ENCODE data around the gene TATDN3.
"Not testable (repeated sequence)": the region's sequence is repeated elsewhere in the genome, so short reads cannot be mapped to it uniquely, and the experiment has no call there.

TATDN3 gene

DNA sequence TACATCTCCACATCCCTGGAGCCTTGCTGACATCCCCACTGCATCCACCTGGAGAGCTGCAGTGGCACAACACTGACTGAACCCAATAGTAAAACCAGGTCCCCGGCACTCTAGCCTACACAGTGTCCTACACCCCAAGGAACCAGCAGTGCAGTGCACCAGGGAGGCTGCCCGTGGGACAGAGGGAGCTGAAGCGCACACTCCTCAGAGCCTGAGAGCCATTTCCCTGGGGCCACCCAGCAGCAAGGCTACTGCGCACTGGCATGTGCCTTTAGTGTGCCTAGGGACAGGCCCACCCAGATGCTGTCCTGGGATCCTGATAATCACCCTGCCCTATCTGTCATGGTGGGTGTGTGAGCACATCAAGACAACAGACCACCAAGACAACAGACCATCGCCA lies 32.0 kb upstream of the TATDN3 start:
- no peaks in the 10 kb centered on the region for H3K4me1 ChIP-seq (ENCODE audit: control insufficient read depth, insufficient read depth, low read length)
- H3K36me3 ChIP-seq (ENCODE audit: control insufficient read depth, insufficient read depth, low read length, severe bottlenecking): no peaks in the 10 kb centered on the region
- no peaks in the 10 kb centered on the region for H3K9me3 ChIP-seq (ENCODE audit: control insufficient read depth, low read length)
- DNase-seq (ENCODE audit: low read depth): no peak
- H3K9ac ChIP-seq (ENCODE audit: low read length): no peak overlapping the region
- no peak overlapping the region for H3K4me3 ChIP-seq (ENCODE audit: low read length)
- no peaks in the 10 kb centered on the region for H3K27me3 ChIP-seq (replicated peaks; ENCODE audit: control insufficient read depth, insufficient read depth, low read length)

DNA sequence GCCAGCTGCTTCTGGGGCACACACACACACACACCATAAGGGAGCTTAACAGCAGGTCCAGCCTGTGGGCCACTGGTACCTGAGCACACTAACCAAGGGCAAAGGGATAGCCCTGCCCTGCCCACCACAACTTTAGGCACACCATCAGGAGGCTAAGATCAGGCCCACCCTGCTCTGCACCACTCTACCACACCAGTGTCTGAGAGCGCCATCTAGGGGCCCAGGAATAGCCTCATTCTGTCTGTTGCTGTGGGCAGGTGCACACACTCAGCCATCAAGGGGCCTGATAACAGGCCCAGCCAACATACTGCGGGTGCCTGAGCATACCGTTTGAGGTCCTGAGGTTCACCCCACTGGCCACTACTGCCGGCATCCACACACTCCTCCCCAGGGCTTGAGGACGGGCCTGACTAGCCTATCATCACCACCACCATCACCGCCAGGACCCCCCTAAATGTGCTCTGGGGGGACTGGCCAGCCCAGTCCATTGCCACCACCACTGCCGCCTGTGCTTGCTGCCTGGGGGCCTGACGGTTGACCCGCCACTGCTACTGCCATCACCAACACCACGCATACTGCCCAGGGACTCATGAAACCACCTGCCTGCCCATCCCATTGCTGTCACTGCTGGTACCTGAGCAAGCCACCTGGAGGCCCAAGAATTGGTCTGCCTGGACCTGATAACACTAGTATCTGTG lies 31.4 kb upstream of the TATDN3 start:
- no peak for DNase-seq (ENCODE audit: low read depth)
- no peak overlapping the region for H3K4me3 ChIP-seq (ENCODE audit: low read length)
- no peaks in the 10 kb centered on the region for H3K9me3 ChIP-seq (ENCODE audit: control insufficient read depth, low read length)
- H3K4me1 ChIP-seq (ENCODE audit: control insufficient read depth, insufficient read depth, low read length): no peaks in the 10 kb centered on the region
- no peak overlapping the region for H3K9ac ChIP-seq (ENCODE audit: low read length)
- no peaks in the 10 kb centered on the region for H3K27me3 ChIP-seq (replicated peaks; ENCODE audit: control insufficient read depth, insufficient read depth, low read length)
- no peaks in the 10 kb centered on the region for H3K36me3 ChIP-seq (ENCODE audit: control insufficient read depth, insufficient read depth, low read length, severe bottlenecking)

DNA sequence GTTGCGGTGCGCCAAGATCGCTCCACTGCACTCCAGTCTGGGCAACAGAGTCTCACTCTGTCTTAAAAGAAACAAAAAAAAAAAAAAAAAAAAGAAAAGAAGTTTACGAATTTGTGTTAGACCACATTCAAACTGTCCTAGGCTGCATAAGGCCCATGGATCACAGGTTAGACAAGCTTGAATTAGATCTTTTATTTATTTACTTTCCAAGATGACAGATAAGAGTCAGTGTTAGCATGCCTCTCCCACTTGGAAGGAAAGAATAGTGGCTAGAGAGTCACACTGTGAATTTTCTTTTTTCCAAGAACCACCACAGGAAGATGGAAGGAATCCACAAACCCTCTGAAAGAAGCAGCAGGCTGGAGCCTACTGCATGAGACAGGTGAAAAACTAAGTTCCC lies 29.5 kb upstream of the TATDN3 start:
- Histone ChIP-seq H3K9me3 (ENCODE audit: control insufficient read depth, low read length) (no peaks in the 10 kb centered on the region), H3K4me3 (ENCODE audit: low read length) (no peak overlapping the region), H3K36me3 (ENCODE audit: control insufficient read depth, insufficient read depth, low read length, severe bottlenecking) (no peaks in the 10 kb centered on the region), H3K27me3 (replicated peaks; ENCODE audit: control insufficient read depth, insufficient read depth, low read length) (no peaks in the 10 kb centered on the region), H3K4me1 (ENCODE audit: control insufficient read depth, insufficient read depth, low read length) (no peaks in the 10 kb centered on the region), H3K9ac (ENCODE audit: low read length) (no peak overlapping the region)
- DNase-seq (ENCODE audit: low read depth): no peak

DNA sequence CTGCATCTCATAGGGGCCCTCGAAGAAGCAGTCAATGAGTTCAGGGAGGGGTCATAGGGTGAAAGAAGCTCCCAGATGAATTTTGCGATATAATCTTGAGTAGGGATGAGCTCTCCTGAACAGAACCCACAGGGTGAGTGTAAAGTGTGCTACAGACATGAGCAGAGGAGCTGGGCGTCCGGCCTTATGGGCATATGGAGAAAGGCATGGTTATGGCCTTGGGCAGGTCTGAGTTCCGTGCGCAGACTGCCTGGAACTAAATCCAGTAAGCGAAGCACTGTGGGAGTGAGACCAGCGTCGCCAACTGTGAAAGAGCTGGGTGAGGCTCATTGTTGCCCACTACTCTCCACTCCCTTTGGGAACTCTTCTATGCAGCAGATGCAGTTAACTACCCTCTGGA lies 28.9 kb upstream of the TATDN3 start:
- Histone ChIP-seq H3K36me3 (ENCODE audit: control insufficient read depth, insufficient read depth, low read length, severe bottlenecking) (no peaks in the 10 kb centered on the region), H3K4me3 (ENCODE audit: low read length) (no peak overlapping the region), H3K27me3 (replicated peaks; ENCODE audit: control insufficient read depth, insufficient read depth, low read length) (no peaks in the 10 kb centered on the region), H3K9me3 (ENCODE audit: control insufficient read depth, low read length) (no peaks in the 10 kb centered on the region), H3K4me1 (ENCODE audit: control insufficient read depth, insufficient read depth, low read length) (no peaks in the 10 kb centered on the region), H3K9ac (ENCODE audit: low read length) (no peak overlapping the region)
- no peak for DNase-seq (ENCODE audit: low read depth)

DNA sequence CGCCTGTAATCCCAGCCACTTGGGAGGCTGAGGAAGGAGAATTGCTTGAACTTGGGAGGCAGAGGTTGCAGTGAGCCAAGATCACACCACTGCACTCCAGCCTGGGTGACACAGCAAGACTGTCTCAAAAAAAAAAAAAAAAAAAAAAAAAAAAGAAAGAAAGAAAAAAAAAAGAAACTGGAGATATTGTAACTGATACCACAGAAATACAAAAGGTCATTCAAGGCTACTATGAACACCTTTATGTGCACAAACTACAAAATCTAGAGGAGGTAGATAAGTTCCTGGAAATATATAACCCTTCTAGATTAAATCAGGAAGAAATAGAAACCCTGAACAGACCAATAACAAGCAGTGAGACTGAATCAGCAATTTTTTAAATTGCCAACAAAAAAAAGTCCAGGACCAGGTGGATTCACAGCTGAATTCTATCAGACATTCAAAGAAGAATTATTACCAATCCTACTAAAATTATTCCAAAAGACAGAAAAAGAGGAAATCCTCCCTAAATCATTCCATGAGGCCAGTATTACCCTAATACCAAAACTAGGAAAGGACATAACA lies 26.9 kb upstream of the TATDN3 start:
- peaks cover 15% of the 10 kb centered on the region for H3K9me3 ChIP-seq (ENCODE audit: control insufficient read depth, low read length)
- H3K36me3 ChIP-seq (ENCODE audit: control insufficient read depth, insufficient read depth, low read length, severe bottlenecking); H3K9ac ChIP-seq (ENCODE audit: low read length); DNase-seq (ENCODE audit: low read depth); H3K27me3 ChIP-seq (replicated peaks; ENCODE audit: control insufficient read depth, insufficient read depth, low read length); H3K4me1 ChIP-seq (ENCODE audit: control insufficient read depth, insufficient read depth, low read length); H3K4me3 ChIP-seq (ENCODE audit: low read length): not testable (repeated sequence)

DNA sequence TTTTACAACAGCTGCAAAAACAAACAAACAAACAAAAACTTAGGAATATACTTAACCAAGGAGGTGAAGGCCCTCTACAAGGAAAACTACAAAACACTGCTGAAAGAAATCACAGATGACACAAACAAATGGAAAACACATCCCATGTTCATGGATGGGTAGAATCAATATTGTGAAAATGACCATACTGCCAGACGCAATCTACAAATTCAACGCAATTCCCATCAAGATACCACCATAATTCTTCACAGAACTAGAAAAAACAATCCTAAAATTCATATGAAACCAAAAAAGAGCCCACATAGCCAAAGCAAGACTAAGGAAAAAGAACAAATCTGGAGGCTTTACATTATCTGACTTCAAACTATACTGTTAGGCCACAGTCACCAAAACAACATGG lies 24.9 kb upstream of the TATDN3 start:
- not testable (repeated sequence) for H3K27me3 ChIP-seq (replicated peaks; ENCODE audit: control insufficient read depth, insufficient read depth, low read length); DNase-seq (ENCODE audit: low read depth); H3K4me3 ChIP-seq (ENCODE audit: low read length); H3K36me3 ChIP-seq (ENCODE audit: control insufficient read depth, insufficient read depth, low read length, severe bottlenecking); H3K9ac ChIP-seq (ENCODE audit: low read length); H3K4me1 ChIP-seq (ENCODE audit: control insufficient read depth, insufficient read depth, low read length)
- H3K9me3 ChIP-seq (ENCODE audit: control insufficient read depth, low read length): peaks cover 26% of the 10 kb centered on the region

DNA sequence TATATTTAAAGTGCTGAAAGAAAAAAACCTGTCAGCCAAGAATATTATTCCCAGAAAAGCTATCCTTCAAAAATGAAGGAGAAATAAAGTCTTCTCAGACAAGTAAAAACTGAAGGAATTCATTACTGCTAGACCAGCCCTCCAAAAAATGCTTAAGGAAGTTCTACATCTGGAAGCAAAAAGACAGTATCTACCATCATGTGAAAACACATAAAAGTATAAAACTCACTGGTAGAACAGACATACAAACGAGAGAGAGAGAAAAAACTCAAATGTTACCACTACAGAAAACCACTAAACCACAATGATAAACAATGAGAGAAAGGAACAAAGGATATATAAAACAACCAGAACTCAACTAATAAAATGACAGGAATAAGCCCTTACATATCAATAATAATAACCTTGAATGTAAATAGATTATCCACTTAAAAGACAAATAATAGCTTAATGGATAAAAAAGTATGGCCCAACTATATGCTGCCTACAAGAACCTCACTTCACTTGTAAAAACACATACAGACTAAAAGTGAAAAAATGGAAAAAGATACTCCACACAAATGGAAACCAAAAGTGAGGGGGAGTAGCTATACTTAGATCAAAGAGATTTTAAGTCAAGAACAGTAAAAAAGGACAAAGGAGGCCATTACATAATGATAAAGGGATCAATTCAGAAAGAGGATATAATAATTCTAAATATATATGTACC lies 22.1 kb upstream of the TATDN3 start:
- Histone ChIP-seq H3K9me3 (ENCODE audit: control insufficient read depth, low read length) (peaks cover 26% of the 10 kb centered on the region), H3K4me3 (ENCODE audit: low read length) (no peak overlapping the region), H3K36me3 (ENCODE audit: control insufficient read depth, insufficient read depth, low read length, severe bottlenecking) (peaks cover 2% of the 10 kb centered on the region)

DNA sequence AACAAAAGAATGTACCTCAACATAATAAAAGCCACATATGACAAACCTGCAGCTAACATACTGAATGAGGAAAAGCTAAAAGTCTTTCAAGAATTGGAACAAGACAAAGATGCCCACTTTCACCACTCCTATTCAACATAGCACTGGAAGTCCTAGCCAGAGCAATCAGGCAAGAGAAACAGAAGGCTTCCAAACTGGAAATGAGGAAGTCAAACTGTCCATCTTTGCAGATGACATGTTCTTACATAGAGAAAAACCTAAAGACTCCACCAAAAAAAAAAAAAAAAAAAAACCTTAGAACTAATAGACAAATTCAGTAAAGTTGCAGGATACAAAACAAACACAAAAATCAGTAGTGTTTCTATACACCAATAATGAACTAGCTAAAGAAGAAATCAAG lies 20.4 kb upstream of the TATDN3 start:
- no peak for DNase-seq (ENCODE audit: low read depth)
- H3K9me3 ChIP-seq (ENCODE audit: control insufficient read depth, low read length): peaks cover 26% of the 10 kb centered on the region
- H3K4me3 ChIP-seq (ENCODE audit: low read length): no peak overlapping the region
- no peak overlapping the region for H3K9ac ChIP-seq (ENCODE audit: low read length)
- no peaks in the 10 kb centered on the region for H3K27me3 ChIP-seq (replicated peaks; ENCODE audit: control insufficient read depth, insufficient read depth, low read length)
- H3K4me1 ChIP-seq (ENCODE audit: control insufficient read depth, insufficient read depth, low read length): no peaks in the 10 kb centered on the region
- H3K36me3 ChIP-seq (ENCODE audit: control insufficient read depth, insufficient read depth, low read length, severe bottlenecking): peaks cover 4% of the 10 kb centered on the region

More for the DNA sequence above, 22.1 kb upstream of the TATDN3 start:
- Histone ChIP-seq H3K27me3 (replicated peaks; ENCODE audit: control insufficient read depth, insufficient read depth, low read length) (no peaks in the 10 kb centered on the region), H3K4me1 (ENCODE audit: control insufficient read depth, insufficient read depth, low read length) (no peaks in the 10 kb centered on the region), H3K9ac (ENCODE audit: low read length) (no peak overlapping the region)
- no peak for DNase-seq (ENCODE audit: low read depth)

DNA sequence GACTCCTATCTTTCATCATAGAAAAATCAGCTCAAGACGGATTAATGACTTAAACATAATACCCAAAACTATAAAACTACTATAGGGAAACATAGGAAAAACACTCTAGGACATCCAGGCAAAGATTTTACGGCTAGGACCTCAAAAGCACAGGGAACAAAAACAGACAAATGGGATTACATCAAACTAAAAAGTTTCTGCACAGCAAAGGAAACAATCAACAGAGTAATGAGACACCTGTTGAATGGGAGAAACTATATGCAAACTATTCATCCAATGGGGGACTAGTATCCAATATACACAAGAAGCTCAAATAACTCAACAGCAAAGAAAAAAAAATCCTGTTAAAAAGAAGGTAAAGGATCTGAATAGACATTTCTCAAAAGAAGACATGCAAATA lies 18.7 kb upstream of the TATDN3 start:
- peaks cover 4% of the 10 kb centered on the region for H3K36me3 ChIP-seq (ENCODE audit: control insufficient read depth, insufficient read depth, low read length, severe bottlenecking)
- H3K4me3 ChIP-seq (ENCODE audit: low read length): no peak overlapping the region
- H3K4me1 ChIP-seq (ENCODE audit: control insufficient read depth, insufficient read depth, low read length): no peaks in the 10 kb centered on the region
- DNase-seq (ENCODE audit: low read depth): no peak
- H3K9ac ChIP-seq (ENCODE audit: low read length): no peak overlapping the region
- peaks cover 26% of the 10 kb centered on the region for H3K9me3 ChIP-seq (ENCODE audit: control insufficient read depth, low read length)
- no peaks in the 10 kb centered on the region for H3K27me3 ChIP-seq (replicated peaks; ENCODE audit: control insufficient read depth, insufficient read depth, low read length)

DNA sequence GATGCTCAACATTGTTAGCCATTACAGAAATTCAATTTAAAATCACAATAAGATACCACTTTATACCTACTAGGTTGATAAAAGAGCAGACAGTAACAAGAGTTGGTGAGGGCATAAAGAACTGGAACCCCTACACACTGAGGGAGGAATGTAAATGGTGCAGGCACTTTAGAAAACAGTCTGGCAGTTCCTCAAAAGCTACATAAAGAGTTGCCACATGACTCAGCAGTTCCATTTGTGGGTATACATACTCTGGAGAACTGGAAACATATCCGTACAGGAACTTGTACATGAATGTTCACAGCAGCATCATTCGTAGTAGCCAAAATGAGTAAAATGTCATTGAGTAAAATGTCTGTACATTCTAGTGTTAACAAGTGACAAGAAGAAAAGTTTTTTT lies 17.1 kb upstream of the TATDN3 start:
- Histone ChIP-seq H3K36me3 (ENCODE audit: control insufficient read depth, insufficient read depth, low read length, severe bottlenecking) (peaks cover 4% of the 10 kb centered on the region), H3K4me1 (ENCODE audit: control insufficient read depth, insufficient read depth, low read length) (no peaks in the 10 kb centered on the region), H3K4me3 (ENCODE audit: low read length) (no peak overlapping the region), H3K9ac (ENCODE audit: low read length) (no peak overlapping the region), H3K27me3 (replicated peaks; ENCODE audit: control insufficient read depth, insufficient read depth, low read length) (no peaks in the 10 kb centered on the region), H3K9me3 (ENCODE audit: control insufficient read depth, low read length) (peaks cover 13% of the 10 kb centered on the region)
- DNase-seq (ENCODE audit: low read depth): peak; percentile 34

DNA sequence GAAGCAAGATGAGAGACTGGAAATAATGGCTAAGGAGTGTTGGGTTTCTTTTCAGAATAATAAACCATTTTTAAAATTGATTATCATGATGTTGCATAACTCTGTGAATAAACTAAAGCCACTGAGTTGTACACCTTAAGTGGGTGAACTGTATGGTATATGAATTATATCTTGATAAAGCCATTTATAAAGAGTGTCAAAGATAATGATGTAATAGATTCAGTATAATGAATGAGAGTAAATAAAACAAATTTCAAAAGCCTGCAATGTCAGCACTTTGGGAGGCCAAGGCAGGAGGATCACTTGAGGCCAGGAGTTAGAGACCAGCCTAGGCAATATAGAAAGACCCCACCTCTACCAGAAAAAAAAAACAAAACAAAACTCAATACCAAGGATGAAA lies 16.5 kb upstream of the TATDN3 start:
- H3K4me1 ChIP-seq (ENCODE audit: control insufficient read depth, insufficient read depth, low read length): no peaks in the 10 kb centered on the region
- no peaks in the 10 kb centered on the region for H3K27me3 ChIP-seq (replicated peaks; ENCODE audit: control insufficient read depth, insufficient read depth, low read length)
- H3K36me3 ChIP-seq (ENCODE audit: control insufficient read depth, insufficient read depth, low read length, severe bottlenecking): peaks cover 4% of the 10 kb centered on the region
- no peak overlapping the region for H3K9ac ChIP-seq (ENCODE audit: low read length)
- H3K4me3 ChIP-seq (ENCODE audit: low read length): no peak overlapping the region
- H3K9me3 ChIP-seq (ENCODE audit: control insufficient read depth, low read length): peaks cover 6% of the 10 kb centered on the region
- no peak for DNase-seq (ENCODE audit: low read depth)

All from adipocyte (in vitro differentiated cells).